Upper lobe of left lung (tissue), 4 donors: ENCODE data around the gene LZTS2.

Experiments
- CTCF ChIP-seq, 6 experiments: fragments of 450-650 bp in 4 of 6; fragments of 200-600 bp in 2 of 6; sonication (generic) in 2 of 6; IDR thresholded peaks; one replicate each; pipeline ENCODE4 v1.5.1; 2016 to 2019; ENCODE audit warnings: antibody characterized with exemption in 6 of 6
- EP300 ChIP-seq, 4 donors: sonication (generic); formaldehyde crosslinking; IDR thresholded peaks; one replicate each; pipeline ENCODE4 v1.5.1; 2017; ENCODE audit warnings: antibody characterized with exemption in 4 of 4, control low read depth in 2 of 4
- POLR2A ChIP-seq, 4 donors: fragments of 450-650 bp; IDR thresholded peaks; one replicate each; pipeline ENCODE4 v1.5.1; 2016 to 2017; ENCODE audit warnings: antibody characterized with exemption in 4 of 4, mild to moderate bottlenecking in 2 of 4
- POLR2AphosphoS5 ChIP-seq, 2 donors: sonication (generic); formaldehyde crosslinking; IDR thresholded peaks; one replicate each; pipeline ENCODE4 v1.5.1; 2017; ENCODE audit warnings: antibody characterized with exemption in 2 of 2

DNA sequence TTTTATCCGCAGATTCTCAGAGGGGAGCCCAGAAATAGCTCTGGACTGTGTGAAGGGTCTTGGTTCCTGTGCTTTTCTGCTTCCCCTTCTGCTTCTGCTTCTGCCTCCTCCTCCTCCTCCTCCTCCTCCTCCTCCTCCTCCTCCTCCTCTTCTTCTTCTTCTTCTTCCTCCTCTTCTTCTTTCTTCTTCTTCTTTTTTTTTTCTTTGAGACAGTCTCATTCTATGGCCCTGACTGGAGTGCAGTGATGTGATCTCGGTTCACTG is 19.8 kb downstream of the LZTS2 start:
- TF ChIP-seq EP300 (IDR thresholded peaks at IDR 0.05) (no peak), CTCF (IDR thresholded peaks at IDR 0.05) (no peak), POLR2A (IDR thresholded peaks at IDR 0.05) (no peak), POLR2AphosphoS5 (IDR thresholded peaks at IDR 0.05) (no peak)
